Ectodermal cell (in vitro differentiated cells): ENCODE results near the gene EBF3.

Experiments
- H3K27ac ChIP-seq: 2 replicates; pipeline ENCODE4 v1.7.0; 2013; ENCODE audit warnings: mild to moderate bottlenecking, low read depth, low read length; ENCODE audit not compliant: insufficient read depth, poor library complexity, severe bottlenecking
- H3K27me3 ChIP-seq: 2 replicates; pipeline ENCODE4 v1.7.0; 2013; ENCODE audit warnings: mild to moderate bottlenecking, low read length; ENCODE audit not compliant: insufficient read depth, control insufficient read depth, poor library complexity, severe bottlenecking
- H3K36me3 ChIP-seq: one replicate; pipeline ENCODE4 v1.7.0; 2013; ENCODE audit warnings: low read length; ENCODE audit not compliant: control insufficient read depth, insufficient read depth
- H3K4me1 ChIP-seq: one replicate; pipeline ENCODE4 v1.7.0; 2013; ENCODE audit warnings: low read length; ENCODE audit not compliant: control insufficient read depth, insufficient read depth
- H3K4me3 ChIP-seq: 2 replicates; pipeline ENCODE4 v1.7.0; 2013; ENCODE audit warnings: low read depth, low read length, control low read depth; ENCODE audit not compliant: insufficient read depth
- H3K9me3 ChIP-seq: 2 replicates; pipeline ENCODE4 v1.7.0; 2013; ENCODE audit warnings: mild to moderate bottlenecking, low read length, moderate library complexity; ENCODE audit not compliant: control insufficient read depth
- WGBS, 2 experiments: methylation state at CpG; one replicate each; pipeline ENCODE4 v1.1.7; 2013; ENCODE audit warnings: missing lambda C conversion rate in 2 of 2; 5-methylcytosine and 5-hydroxymethylcytosine counted together

EBF3 gene

DNA sequence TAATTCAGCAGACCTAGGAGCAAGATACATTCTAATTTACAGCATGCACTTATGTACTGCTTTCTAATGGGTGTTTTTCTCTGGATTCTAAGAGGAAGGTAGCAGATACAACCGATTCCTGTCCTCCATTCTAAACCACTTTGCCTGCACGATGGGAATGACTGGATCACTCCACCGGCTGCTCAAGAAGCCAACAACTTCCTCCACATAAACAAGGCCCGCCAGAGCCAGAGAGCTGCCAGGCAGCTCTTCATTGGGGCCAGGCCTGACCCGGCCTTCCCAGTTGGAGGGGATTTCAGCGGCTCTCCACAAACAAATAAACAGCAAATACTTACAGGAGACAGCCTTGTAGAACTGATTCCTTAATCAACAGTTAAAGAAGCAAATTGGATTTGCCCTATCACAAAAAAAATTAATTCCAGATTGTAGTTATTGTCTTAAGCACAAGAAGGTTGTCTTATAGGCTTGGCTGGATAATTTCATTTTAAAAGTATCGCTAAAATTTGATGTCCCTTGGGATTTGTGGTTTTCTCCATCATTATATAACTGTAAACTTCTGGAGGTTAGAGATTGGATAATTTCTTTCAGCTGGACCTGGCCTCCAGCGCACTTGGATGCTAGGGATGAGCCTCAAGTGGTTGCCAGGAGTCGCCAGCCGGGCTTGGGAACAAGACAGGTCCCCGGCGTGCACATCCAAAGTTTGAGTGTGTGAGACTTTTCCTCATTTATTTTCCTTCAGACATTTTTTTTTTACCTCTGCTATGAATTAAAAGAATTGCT is 20.9 kb downstream of the EBF3 start:
- Histone ChIP-seq H3K36me3 (no peaks in the 10 kb centered on the region), H3K27me3 (no peaks in the 10 kb centered on the region), H3K9me3 (no peaks in the 10 kb centered on the region), H3K27ac (no peak overlapping the region), H3K4me3 (no peak overlapping the region), H3K4me1 (peaks cover 6% of the 10 kb centered on the region)
- WGBS, 2 experiments, result 80 to 84% methylated on average over 11 to 12 of the region's 12 CpGs

DNA sequence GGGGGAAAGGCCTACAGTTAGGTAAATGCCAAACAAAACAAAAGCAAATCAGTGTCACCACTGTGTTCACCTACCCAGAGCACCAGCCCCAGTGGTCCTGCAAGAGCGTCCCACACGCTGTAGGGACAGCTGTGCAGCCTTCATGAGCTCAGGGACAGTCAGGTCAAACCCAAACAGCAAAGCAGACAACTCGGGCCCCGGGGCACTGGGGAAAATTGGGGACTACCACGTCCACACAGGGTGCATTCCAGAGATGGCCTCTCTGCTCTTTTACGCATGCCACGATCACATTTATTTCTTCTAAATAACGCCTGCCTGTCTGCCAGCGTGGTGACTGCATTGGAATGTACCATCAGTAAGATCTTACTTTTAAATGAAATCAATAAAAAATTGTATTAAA is 21.7 kb downstream of the EBF3 start:
- WGBS, 2 experiments, result 94% methylated on average over 7 to 9 of the region's 9 CpGs
- Histone ChIP-seq H3K4me1 (peaks cover 6% of the 10 kb centered on the region), H3K9me3 (no peaks in the 10 kb centered on the region), H3K4me3 (no peak overlapping the region), H3K27ac (no peak overlapping the region), H3K27me3 (no peaks in the 10 kb centered on the region), H3K36me3 (no peaks in the 10 kb centered on the region)

DNA sequence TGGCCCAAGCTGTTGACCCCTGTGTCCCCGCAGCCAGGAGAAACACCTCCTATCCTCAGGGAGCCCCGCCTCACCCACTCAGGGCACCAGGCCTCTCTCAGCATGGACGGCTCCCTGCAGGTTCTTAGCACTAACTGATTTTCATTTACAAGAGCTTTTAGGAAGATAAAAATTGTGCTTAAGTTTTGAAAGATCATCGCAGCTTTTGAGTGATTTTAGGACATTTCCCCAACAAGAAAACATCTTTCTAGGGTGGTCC is 22.1 kb downstream of the EBF3 start:
- peaks cover 6% of the 10 kb centered on the region for H3K4me1 ChIP-seq
- 95 to 99% methylated on average over 3 to 4 of the region's 4 CpGs for WGBS, 2 experiments
- H3K9me3 ChIP-seq, result no peaks in the 10 kb centered on the region

DNA sequence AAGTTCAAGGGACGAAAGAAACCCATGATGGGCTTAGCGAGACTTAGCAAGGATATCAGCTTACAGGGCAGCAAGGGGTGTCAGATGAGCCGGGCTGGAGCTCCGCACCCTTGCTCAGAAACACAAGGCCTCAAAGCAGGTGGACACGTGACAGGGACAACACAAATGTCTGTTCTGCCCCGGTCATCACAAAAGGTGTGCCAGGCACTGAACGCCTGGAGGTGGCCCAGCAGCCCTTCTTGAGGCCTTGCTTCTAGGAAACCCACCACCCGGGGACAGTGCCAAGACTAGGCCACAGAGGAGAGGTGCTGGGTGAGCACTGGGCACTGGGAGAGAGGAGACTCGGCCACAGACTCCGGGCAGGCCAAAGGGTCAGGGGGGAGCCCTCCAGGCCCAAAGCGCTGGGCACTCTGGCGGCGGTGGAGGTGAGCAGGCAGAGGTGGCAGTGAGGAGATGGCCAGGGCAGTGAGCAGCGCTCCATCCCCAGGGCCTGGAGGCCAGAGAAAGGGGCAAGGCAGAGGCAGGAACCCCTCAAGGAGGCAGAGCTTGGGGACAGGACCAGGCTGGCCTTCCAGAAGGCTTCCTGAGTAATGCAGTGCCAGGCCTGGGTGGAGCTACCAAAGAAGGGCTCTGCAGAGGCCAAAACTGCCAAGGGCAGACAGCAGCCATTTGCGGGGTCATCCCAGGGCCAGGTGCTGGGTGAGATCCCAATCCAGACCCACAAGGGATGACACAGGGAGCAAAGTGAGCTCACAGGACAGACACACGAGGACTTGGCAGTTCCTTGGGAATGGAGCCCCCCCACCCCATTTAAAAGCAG is 22.7 kb downstream of the EBF3 start:
- 85 to 89% methylated on average over 16 of the region's 16 CpGs for WGBS, 2 experiments
- Histone ChIP-seq H3K27ac (no peak overlapping the region), H3K36me3 (no peaks in the 10 kb centered on the region), H3K4me1 (peaks cover 6% of the 10 kb centered on the region), H3K27me3 (no peaks in the 10 kb centered on the region), H3K4me3 (no peak overlapping the region), H3K9me3 (no peaks in the 10 kb centered on the region)

More for the DNA sequence above, 22.1 kb downstream of the EBF3 start:
- no peak overlapping the region for H3K27ac ChIP-seq
- H3K4me3 ChIP-seq, result no peak overlapping the region
- no peaks in the 10 kb centered on the region for H3K27me3 ChIP-seq
- no peaks in the 10 kb centered on the region for H3K36me3 ChIP-seq

DNA sequence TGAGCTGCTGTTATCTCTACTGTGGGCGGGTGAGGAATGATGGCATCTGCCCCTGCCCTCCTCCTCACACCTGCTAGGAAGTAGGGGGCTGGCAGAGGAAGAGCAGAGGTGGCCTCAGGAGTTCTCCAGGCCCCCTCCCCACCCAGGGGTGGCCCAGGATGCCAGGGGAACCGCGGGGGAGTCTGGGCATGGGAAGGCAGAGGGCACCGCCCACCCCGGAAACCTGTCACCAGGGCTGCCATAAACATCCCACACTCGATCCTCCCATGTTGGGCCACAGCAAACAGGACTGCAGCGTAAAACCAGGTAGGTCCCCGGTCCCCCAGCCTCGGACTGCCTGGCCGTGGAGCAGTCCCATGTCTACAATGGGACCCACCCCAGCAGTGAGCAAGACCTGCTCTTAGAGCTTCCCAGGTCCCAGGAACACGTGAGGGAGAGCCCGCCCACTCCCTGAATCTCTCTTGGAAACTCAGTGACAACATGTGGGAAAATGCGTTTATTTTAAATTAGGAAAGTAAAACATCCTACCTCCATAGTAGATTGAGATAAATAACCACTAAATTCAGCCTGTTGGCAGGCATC is 23.4 kb downstream of the EBF3 start:
- H3K9me3 ChIP-seq, result no peaks in the 10 kb centered on the region
- no peak overlapping the region for H3K4me3 ChIP-seq
- H3K4me1 ChIP-seq, result peaks cover 6% of the 10 kb centered on the region
- H3K27ac ChIP-seq, result no peak overlapping the region
- H3K36me3 ChIP-seq, result no peaks in the 10 kb centered on the region
- H3K27me3 ChIP-seq, result no peaks in the 10 kb centered on the region
- 92 to 93% methylated on average over 13 of the region's 13 CpGs for WGBS, 2 experiments

DNA sequence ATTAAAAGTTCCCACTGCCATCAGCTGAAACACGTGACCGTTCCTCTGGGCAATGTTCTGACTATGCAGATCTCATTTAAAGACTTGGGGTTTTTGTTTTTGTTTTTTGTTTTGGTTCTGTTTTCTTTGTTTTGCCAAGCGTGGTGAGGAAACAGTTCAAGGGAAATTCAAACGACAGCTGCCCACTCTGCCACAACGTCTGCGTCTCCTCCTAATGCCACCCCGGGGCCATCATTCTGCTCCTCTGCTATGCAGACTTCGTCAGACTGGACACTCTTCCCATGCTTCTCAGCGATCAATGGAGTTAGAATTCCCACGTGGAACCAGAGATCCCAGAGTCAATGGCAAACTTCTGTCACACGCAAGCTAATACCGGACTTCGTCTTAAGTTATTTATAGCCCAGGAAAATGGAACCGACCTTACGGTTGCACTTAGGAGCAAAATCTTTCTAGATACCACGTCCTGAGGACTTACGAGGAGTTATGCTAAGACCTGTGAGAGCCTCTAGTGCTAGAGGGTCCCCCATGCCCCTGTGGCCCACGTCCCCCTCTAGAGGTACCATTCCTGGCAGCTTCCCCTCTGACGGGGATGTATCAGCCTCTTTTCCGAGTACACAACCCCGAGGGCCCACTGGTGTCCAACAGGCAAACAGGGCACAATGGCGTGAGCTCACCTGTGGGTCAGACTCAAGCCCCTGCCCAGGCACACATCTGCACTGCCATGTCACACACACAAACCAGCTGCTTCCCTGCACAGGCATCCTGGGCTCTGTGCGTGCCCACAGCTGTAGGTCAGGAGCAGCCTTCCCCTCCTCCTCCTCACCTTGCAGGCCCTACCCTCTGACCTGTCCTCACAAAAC is 24.4 kb downstream of the EBF3 start:
- H3K4me3 ChIP-seq, result no peak overlapping the region
- no peaks in the 10 kb centered on the region for H3K36me3 ChIP-seq
- no peaks in the 10 kb centered on the region for H3K27me3 ChIP-seq
- peaks cover 6% of the 10 kb centered on the region for H3K4me1 ChIP-seq
- H3K9me3 ChIP-seq, result no peaks in the 10 kb centered on the region
- WGBS, 2 experiments, result 92 to 94% methylated on average over 23 of the region's 23 CpGs
- H3K27ac ChIP-seq, result no peak overlapping the region

DNA sequence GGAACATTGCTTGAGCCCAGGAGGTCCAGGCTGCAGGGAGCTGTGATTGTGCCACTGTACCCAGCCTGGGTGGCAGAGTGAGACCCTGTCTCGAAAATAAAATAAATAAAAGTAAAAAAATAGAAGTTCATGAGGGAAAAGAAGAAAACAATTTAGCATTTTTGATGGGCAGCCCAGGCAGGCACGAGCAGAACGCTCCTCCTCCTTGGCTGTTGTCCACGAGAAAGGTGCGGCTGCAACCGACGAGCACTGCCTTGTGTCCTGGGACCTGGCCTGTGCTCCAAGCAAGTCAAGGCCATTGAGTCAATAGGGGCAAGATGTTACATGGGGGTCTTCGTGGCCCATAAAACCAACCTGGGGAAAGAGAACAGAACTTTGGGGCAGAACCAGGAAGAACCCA is 25.6 kb downstream of the EBF3 start:
- H3K4me1 ChIP-seq, result peaks cover 6% of the 10 kb centered on the region
- H3K27ac ChIP-seq, result no peak overlapping the region
- no peak overlapping the region for H3K4me3 ChIP-seq
- no peaks in the 10 kb centered on the region for H3K9me3 ChIP-seq
- no peaks in the 10 kb centered on the region for H3K36me3 ChIP-seq
- no peaks in the 10 kb centered on the region for H3K27me3 ChIP-seq
- 94 to 95% methylated on average over 8 of the region's 8 CpGs for WGBS, 2 experiments

DNA sequence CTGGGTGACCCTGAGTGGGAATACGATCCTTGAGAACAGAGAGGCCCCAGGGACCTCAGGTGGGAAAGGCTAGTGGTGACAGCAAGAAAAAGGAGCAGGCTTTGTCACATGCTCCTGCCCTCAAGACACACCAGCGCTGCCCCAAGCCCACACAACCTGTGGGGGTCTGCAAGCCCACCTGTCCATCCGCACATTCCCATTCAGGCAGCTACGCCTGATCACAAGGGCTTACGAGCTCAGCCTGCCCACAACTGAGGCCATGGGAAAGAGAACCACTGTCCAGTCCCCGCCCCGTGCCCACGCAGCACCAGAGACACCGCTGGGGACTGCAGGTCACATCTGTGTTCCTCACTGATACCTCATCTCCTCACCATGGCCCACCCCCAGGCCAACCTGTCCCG is 26.7 kb downstream of the EBF3 start:
- H3K27ac ChIP-seq, result no peak overlapping the region
- H3K4me3 ChIP-seq, result no peak overlapping the region
- H3K4me1 ChIP-seq, result peaks cover 11% of the 10 kb centered on the region
- 90 to 94% methylated on average over 10 of the region's 10 CpGs for WGBS, 2 experiments
- no peaks in the 10 kb centered on the region for H3K9me3 ChIP-seq
- H3K27me3 ChIP-seq, result no peaks in the 10 kb centered on the region
- no peaks in the 10 kb centered on the region for H3K36me3 ChIP-seq

DNA sequence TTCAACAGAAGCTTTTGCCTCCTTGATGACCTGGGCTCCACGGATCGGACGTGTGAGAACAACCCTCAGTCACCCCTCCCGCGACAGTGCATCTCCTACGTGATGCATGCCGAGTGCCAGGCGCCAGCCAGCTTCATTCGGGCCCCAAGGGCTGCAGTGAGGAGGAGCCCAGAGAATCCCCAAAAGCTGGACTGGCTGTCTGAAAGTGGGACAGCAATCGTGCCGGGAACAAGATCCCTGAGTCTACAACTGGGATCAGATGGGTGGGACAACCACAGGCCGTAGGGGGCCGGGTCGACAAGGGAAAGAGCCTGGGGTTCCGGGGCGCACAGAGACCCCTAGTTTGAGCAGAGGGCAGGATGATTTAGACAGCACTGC is 27.2 kb downstream of the EBF3 start:
- Histone ChIP-seq H3K27me3 (no peaks in the 10 kb centered on the region), H3K36me3 (no peaks in the 10 kb centered on the region), H3K9me3 (no peaks in the 10 kb centered on the region), H3K27ac (no peak overlapping the region), H3K4me1 (peaks cover 11% of the 10 kb centered on the region), H3K4me3 (no peak overlapping the region)
- 94 to 96% methylated on average over 16 of the region's 16 CpGs for WGBS, 2 experiments
